Endothelial cell of umbilical vein (primary cell): ENCODE measurements around the gene HSPG2. TPM values are rescaled to one million over a fixed set of nuclear protein-coding genes. Genes with fewer than 3 reads are reported as not detected.

ENCODE experiments used
- BruUV-seq: library from RNA; stranded (reverse); fragments of 400-500 nt; replicated peaks from 2 replicates; lab custom pipeline; 2021; lab: Mats Ljungman, UMichigan
- CTCF ChIA-PET: fragments of 300-600, 350-600 bp; sonication (Branson Sonifier 250); formaldehyde crosslinking; loops from one replicate; lab custom pipeline; 2021; ENCODE audit warnings: antibody characterized with exemption, inconsistent platforms; lab: Charles Lee
- POLR2A ChIA-PET: fragments of 300-600, 350-600 bp; sonication (Branson Sonifier 250); formaldehyde crosslinking; loops from one replicate; lab custom pipeline; 2021; ENCODE audit warnings: antibody characterized with exemption, inconsistent platforms; lab: Charles Lee
- DNase-seq: peaks from one replicate; pipeline ENCODE4 v3.0.0-alpha.2; 2011; ENCODE audit warnings: low read depth, low spot score
- FAIRE-seq: peaks from 2 replicates; lab custom pipeline; 2011; peaks lifted over from hg19 to GRCh38; lab: Jason Lieb, UNC
- H2AFZ ChIP-seq: 2 replicates; pipeline ENCODE4 v1.6.0; 2012; ENCODE audit warnings: low read depth, low read length, control low read depth, inconsistent platforms
- H3K27ac ChIP-seq: 2 replicates; pipeline ENCODE4 v1.5.1; 2011; ENCODE audit warnings: low read depth, mild to moderate bottlenecking, control low read depth, low read length, moderate library complexity; ENCODE audit not compliant: insufficient read depth
- H3K27me3 ChIP-seq, 2 experiments: 2 replicates each; pipeline versions ENCODE4 v1.6.0 to v1.6.1; 2011; ENCODE audit warnings: low read length in 2 of 2, mixed read lengths in 1 of 2; ENCODE audit not compliant: control insufficient read depth in 2 of 2, insufficient read depth in 2 of 2
- H3K36me3 ChIP-seq, 2 experiments: 2 replicates in 1 of 2; 3 replicates in 1 of 2; pipeline ENCODE4 v1.5.1; 2011; ENCODE audit warnings: low read length in 2 of 2, mild to moderate bottlenecking in 1 of 2, moderate library complexity in 1 of 2; ENCODE audit not compliant: control insufficient read depth in 2 of 2, insufficient read depth in 2 of 2; ENCODE audit errors: extremely low read depth in 1 of 2
- H3K4me1 ChIP-seq: 3 replicates; pipeline ENCODE4 v1.5.1; 2011; ENCODE audit warnings: mild to moderate bottlenecking, low read length; ENCODE audit not compliant: control insufficient read depth, insufficient read depth; ENCODE audit errors: extremely low read depth
- H3K4me2 ChIP-seq: 2 replicates; pipeline ENCODE4 v1.6.1; 2011; ENCODE audit warnings: low read length, control low read depth, mixed read lengths; ENCODE audit not compliant: insufficient read depth
- H3K4me3 ChIP-seq, 3 experiments: fragments of 200-600 bp in 1 of 3; sonication (generic), shearing (Covaris generic) in 1 of 3; replicated peaks in 1 of 3; 2 replicates each; pipeline ENCODE4 v1.5.1; 2011 to 2016; ENCODE audit warnings: control low read depth in 3 of 3, low read length in 3 of 3, mild to moderate bottlenecking in 2 of 3, inconsistent platforms in 1 of 3, low read depth in 1 of 3, moderate library complexity in 1 of 3; ENCODE audit not compliant: insufficient read depth in 1 of 3
- H3K79me2 ChIP-seq: 2 replicates; pipeline ENCODE4 v1.6.0; 2012; ENCODE audit warnings: low read length, inconsistent platforms; ENCODE audit not compliant: control insufficient read depth, insufficient read depth
- H3K9ac ChIP-seq: replicated peaks from 2 replicates; pipeline ENCODE3; 2011; ENCODE audit warnings: low read length, control low read depth; ENCODE audit not compliant: insufficient read depth; ENCODE audit errors: extremely low read depth
- H3K9me1 ChIP-seq: replicated peaks from 3 replicates; pipeline ENCODE4 v1.6.0; 2011; ENCODE audit warnings: mild to moderate bottlenecking, low read length; ENCODE audit not compliant: control insufficient read depth, insufficient read depth; ENCODE audit errors: extremely low read depth
- H3K9me3 ChIP-seq: replicated peaks from 2 replicates; pipeline ENCODE4 v1.5.1; 2012; ENCODE audit warnings: low read length, inconsistent platforms; ENCODE audit not compliant: control insufficient read depth, insufficient read depth
- H4K20me1 ChIP-seq: replicated peaks from 2 replicates; pipeline ENCODE3; 2011; ENCODE audit warnings: mild to moderate bottlenecking, low read length; ENCODE audit not compliant: control insufficient read depth, insufficient read depth; ENCODE audit errors: extremely low read depth
- CTCF ChIP-seq, 2 donors: IDR thresholded peaks; 1 replicate in 1 of 2; 2 replicates in 1 of 2; pipeline ENCODE4 v1.5.1; 2011; ENCODE audit warnings: low read length in 2 of 2, mild to moderate bottlenecking in 2 of 2, moderate library complexity in 2 of 2, control low read depth in 1 of 2, inconsistent platforms in 1 of 2, low read depth in 1 of 2; ENCODE audit not compliant: insufficient read depth in 1 of 2; ENCODE audit errors: extremely low read depth in 1 of 2
- EZH2 ChIP-seq: IDR thresholded peaks from 2 replicates; pipeline ENCODE4 v1.6.1; 2012; ENCODE audit warnings: borderline replicate concordance, low read depth, mild to moderate bottlenecking, moderate library complexity, low read length, inconsistent platforms; ENCODE audit not compliant: severe bottlenecking
- FOS ChIP-seq: IDR thresholded peaks from 2 replicates; pipeline ENCODE4 v1.6.1; 2011; ENCODE audit warnings: mild to moderate bottlenecking, low read length, moderate library complexity, borderline replicate concordance; ENCODE audit not compliant: insufficient read depth
- GATA2 ChIP-seq: IDR thresholded peaks from 2 replicates; pipeline ENCODE4 v1.7.0; 2011; ENCODE audit warnings: low read depth, mild to moderate bottlenecking, moderate library complexity, mixed read lengths, low read length; ENCODE audit not compliant: insufficient read length, insufficient read depth
- JUN ChIP-seq: IDR thresholded peaks from 2 replicates; pipeline ENCODE4 v1.6.1; 2011; ENCODE audit warnings: borderline replicate concordance, low read depth; ENCODE audit not compliant: insufficient read length, insufficient read depth
- MAX ChIP-seq: IDR thresholded peaks from 2 replicates; pipeline ENCODE4 v1.6.1; 2011; ENCODE audit not compliant: insufficient read depth, insufficient read length
- MYC ChIP-seq: IDR thresholded peaks from one replicate; pipeline ENCODE4 v1.6.1; 2011; ENCODE audit warnings: mild to moderate bottlenecking, low read depth, low read length
- POLR2A ChIP-seq: IDR thresholded peaks from 2 replicates; pipeline ENCODE4 v1.6.1; 2012; ENCODE audit warnings: low read depth, mild to moderate bottlenecking, control low read depth, low read length
- POLR2AphosphoS5 ChIP-seq: IDR thresholded peaks from 2 replicates; pipeline ENCODE4 v1.6.1; 2012; ENCODE audit warnings: low read depth, mild to moderate bottlenecking, control low read depth, low read length, moderate library complexity; ENCODE audit not compliant: insufficient read depth
- dilution Hi-C: fragments of 300-500 bp; cut with MboI; formaldehyde crosslinking; loops from one replicate; pipeline ENCODE4 v1.15.0; 2019; ENCODE audit warnings: low sequenced_read_pairs; ENCODE audit not compliant: extremely low pct_ligation_motif_present
- intact Hi-C: fragments of 100-400 bp; cut with micrococcal nuclease; formaldehyde crosslinking; loops from one replicate; pipeline ENCODE4 v1.10.0; 2022
- polyA plus RNA-seq, 4 experiments: library from polyadenylated mRNA; depleted of rRNA in 3 of 4; stranded (reverse) in 3 of 4; unstranded in 1 of 4; fragments of >200 nt; gene quantifications; 2 replicates each; pipeline versions ENCODE4 v1.2.1 to v1.2.3, GENCODE V29; 2011 to 2012; ENCODE audit warnings: missing spikeins in 1 of 4
- total RNA-seq: library from RNA; stranded (reverse); gene quantifications from 2 replicates; pipeline ENCODE4 v1.2.3, GENCODE V29; 2021

The HSPG2 gene
- total and polyA plus RNA-seq, 2 donors (not counting 3 experiments of a cell fraction or from before 2014, with no cell fraction given), result 734 to 3,499 TPM

GRCh38 chr1:21931171-21932093 is 5.7 kb downstream of the HSPG2 start:
- Histone ChIP-seq H3K36me3 (peaks cover 18 to 31% of the 10 kb centered on the region in 2 experiments), H4K20me1 (no peaks in the 10 kb centered on the region), H2AFZ (no peak overlapping the region), H3K27ac (peak overlapping the region; percentile 81), H3K9me1 (no peaks in the 10 kb centered on the region), H3K4me1 (peaks cover 70% of the 10 kb centered on the region), H3K9me3 (no peaks in the 10 kb centered on the region), H3K4me3 (peak overlapping the region in 2 of 3 experiments; percentile 71 to 88), H3K27me3 (no peaks in the 10 kb centered on the region), H3K9ac (peak overlapping the region; percentile 94), H3K79me2 (peaks cover 98% of the 10 kb centered on the region), H3K4me2 (peak overlapping the region; percentile 74)
- DNase-seq (peak; percentile 70), FAIRE-seq (peak; percentile 76)
- TF ChIP-seq GATA2 (no peak), FOS (no peak), JUN (no peak), POLR2AphosphoS5 (no peak), CTCF (IDR thresholded peaks at IDR 0.05; ENCODE audit: extremely low read depth in 1 of 2, insufficient read depth in 1 of 2, low read depth in 1 of 2, low read length in 2 of 2) (no peak), MAX (no peak), EZH2 (no peak), MYC (no peak), POLR2A (no peak)
- intact Hi-C loops, result loop anchor here (1.0 kb wide), 1 partner anchor 7 kb away; no protein-coding TSS in a partner anchor
- ChIA-PET CTCF (interaction anchor here (1.0 to 10.8 kb wide), 5 partner anchors 8 to 485 kb away, joined by 3 to 95 read pairs (median 3); no protein-coding TSS in a partner anchor), POLR2A (interaction anchor here (0.8 to 1.2 kb wide), 3 partner anchors 9 to 31 kb away, joined by 3 read pairs; no protein-coding TSS in a partner anchor)
- dilution Hi-C loops, result no loop called here
- no TSS peak for BruUV-seq
